IMR-90 (cell line): ENCODE results near the gene STAT3. TPM values are rescaled to one million over a fixed set of nuclear protein-coding genes. Genes with fewer than 3 reads are reported as not detected.

Source experiments
- ATAC-seq: fragments of 200-7000 bp; cut with Tn5 transposase; 2 replicates; pipeline ENCODE4 v1.9.1; 2020; ENCODE audit warnings: low read depth, mild to moderate bottlenecking, moderate library complexity
- BruUV-seq: library from RNA; stranded (reverse); fragments of 400-500 nt; replicated peaks from 2 replicates; lab custom pipeline; 2021; lab: Mats Ljungman, UMichigan
- CTCF ChIA-PET: fragments of 300-600 bp; formaldehyde crosslinking; extraction: SDS; loops from one replicate; lab custom pipeline; 2021; ENCODE audit warnings: antibody characterized with exemption; lab: Yijun Ruan, JAX
- POLR2A ChIA-PET: fragments of 300-600 bp; sonication (Branson Sonifier 250); formaldehyde crosslinking; loops from one replicate; lab custom pipeline; 2022; ENCODE audit warnings: antibody characterized with exemption; ENCODE audit not compliant: unreplicated experiment; lab: Charles Lee
- DNase-seq: peaks from one replicate; pipeline ENCODE4 v3.0.0; 2013
- H2AFZ ChIP-seq: replicated peaks from 2 replicates; pipeline ENCODE3; 2013; ENCODE audit warnings: low read length, mild to moderate bottlenecking; ENCODE audit not compliant: poor library complexity
- H2AK5ac ChIP-seq: 2 replicates; pipeline ENCODE4 v1.6.1; 2013; ENCODE audit warnings: low read depth, low read length, inconsistent platforms
- H2AK9ac ChIP-seq: replicated peaks from 2 replicates; pipeline ENCODE3; 2013; ENCODE audit warnings: mild to moderate bottlenecking, low read depth, low read length, moderate library complexity; ENCODE audit not compliant: poor library complexity
- H2BK120ac ChIP-seq: 2 replicates; pipeline ENCODE4 v1.6.1; 2013; ENCODE audit warnings: low read depth, low read length, inconsistent platforms
- H2BK15ac ChIP-seq: 3 replicates; pipeline ENCODE4 v1.6.1; 2013; ENCODE audit warnings: low read depth, low read length, inconsistent platforms
- H2BK20ac ChIP-seq: 2 replicates; pipeline ENCODE4 v1.6.1; 2013; ENCODE audit warnings: low read depth, mild to moderate bottlenecking, inconsistent platforms, low read length, moderate library complexity
- H2BK5ac ChIP-seq: 2 replicates; pipeline ENCODE4 v1.6.1; 2013; ENCODE audit warnings: mild to moderate bottlenecking, low read depth, low read length, inconsistent platforms; ENCODE audit not compliant: poor library complexity, severe bottlenecking
- H3K14ac ChIP-seq: replicated peaks from 2 replicates; pipeline ENCODE4 v1.6.1; 2013; ENCODE audit warnings: low read depth, low read length, inconsistent platforms
- H3K18ac ChIP-seq: 2 replicates; pipeline ENCODE4 v1.6.1; 2013; ENCODE audit warnings: low read depth, low read length, control low read depth
- H3K23ac ChIP-seq: 2 replicates; pipeline ENCODE4 v1.6.1; 2013; ENCODE audit warnings: low read depth, low read length, inconsistent platforms
- H3K27ac ChIP-seq: 2 replicates; pipeline ENCODE4 v1.5.1; 2013; ENCODE audit warnings: mild to moderate bottlenecking, control low read depth, low read length; ENCODE audit not compliant: insufficient read depth
- H3K27me3 ChIP-seq: 2 replicates; pipeline ENCODE4 v1.6.1; 2013; ENCODE audit warnings: low read length; ENCODE audit not compliant: control insufficient read depth, insufficient read depth
- H3K36me3 ChIP-seq: 2 replicates; pipeline ENCODE4 v1.6.1; 2013; ENCODE audit warnings: low read length, mixed read lengths; ENCODE audit not compliant: control insufficient read depth, insufficient read depth
- H3K4ac ChIP-seq: 2 replicates; pipeline ENCODE4 v1.6.1; 2013; ENCODE audit warnings: low read depth, low read length, inconsistent platforms
- H3K4me1 ChIP-seq: 2 replicates; pipeline ENCODE4 v1.6.1; 2013; ENCODE audit warnings: low read length, mixed read lengths; ENCODE audit not compliant: control insufficient read depth, insufficient read depth
- H3K4me2 ChIP-seq: 2 replicates; pipeline ENCODE4 v1.6.1; 2013; ENCODE audit warnings: low read depth, mild to moderate bottlenecking, control low read depth, low read length, moderate library complexity
- H3K4me3 ChIP-seq: 2 replicates; pipeline ENCODE4 v1.5.1; 2013; ENCODE audit warnings: low read depth, mild to moderate bottlenecking, control low read depth, low read length, moderate library complexity; ENCODE audit not compliant: insufficient read depth
- H3K56ac ChIP-seq: 2 replicates; pipeline ENCODE4 v1.6.1; 2013; ENCODE audit warnings: low read length, inconsistent platforms; ENCODE audit not compliant: insufficient read depth; ENCODE audit errors: extremely low read depth
- H3K79me1 ChIP-seq, 2 experiments: 2 replicates each; pipeline ENCODE4 v1.6.1; 2013; ENCODE audit warnings: low read length in 2 of 2, inconsistent platforms in 1 of 2, low read depth in 1 of 2
- H3K9ac ChIP-seq: 2 replicates; pipeline ENCODE4 v1.6.1; 2013; ENCODE audit warnings: low read depth, low read length, control low read depth
- H3K9me1 ChIP-seq: 2 replicates; pipeline ENCODE4 v1.6.1; 2013; ENCODE audit warnings: low read length, inconsistent platforms; ENCODE audit not compliant: insufficient read depth
- H3K9me3 ChIP-seq: 2 replicates; pipeline ENCODE4 v1.6.1; 2013; ENCODE audit warnings: low read length; ENCODE audit not compliant: control insufficient read depth, insufficient read depth
- H4K20me1 ChIP-seq: 2 replicates; pipeline ENCODE4 v1.6.1; 2013; ENCODE audit warnings: low read length, inconsistent platforms; ENCODE audit not compliant: insufficient read depth
- H4K5ac ChIP-seq: 2 replicates; pipeline ENCODE4 v1.6.1; 2013; ENCODE audit warnings: mild to moderate bottlenecking, low read depth, low read length, control low read depth
- H4K8ac ChIP-seq, 2 experiments: 2 replicates each; pipeline ENCODE4 v1.6.1; 2013; ENCODE audit warnings: low read depth in 2 of 2, low read length in 2 of 2, control low read depth in 1 of 2, inconsistent platforms in 1 of 2
- H4K91ac ChIP-seq: 2 replicates; pipeline ENCODE4 v1.6.1; 2013; ENCODE audit warnings: low read depth, low read length, inconsistent platforms; ENCODE audit not compliant: insufficient read depth
- ELK1 ChIP-seq: fragments of 150-350 bp; IDR thresholded peaks from 2 replicates; pipeline ENCODE4 v1.6.1; 2016; ENCODE audit warnings: low read depth, mild to moderate bottlenecking, low read length, moderate library complexity, borderline replicate concordance
- SMC3 ChIP-seq: fragments of 150-350 bp; IDR thresholded peaks from 2 replicates; pipeline ENCODE4 v1.6.1; 2016; ENCODE audit warnings: low read depth, mild to moderate bottlenecking, antibody characterized with exemption, low read length, moderate library complexity
- WGBS, 2 experiments: methylation state at CpG; one replicate each; pipeline versions ENCODE4 v1.1.5 to v1.1.7; 2013; ENCODE audit warnings: missing lambda C conversion rate in 2 of 2; ENCODE audit not compliant: insufficient read length in 1 of 2; ENCODE audit errors: extremely low coverage in 2 of 2; 5-methylcytosine and 5-hydroxymethylcytosine counted together
- dilution Hi-C: fragments of 300-500 bp; cut with HindIII; formaldehyde crosslinking; loops from one replicate; pipeline ENCODE4 v1.14.3; 2018; ENCODE audit warnings: low sequenced_read_pairs; ENCODE audit not compliant: unreplicated experiment
- in situ Hi-C: fragments of 300-500 bp; cut with MboI; formaldehyde crosslinking; loops from 3 replicates; pipeline ENCODE4 v1.14.3; 2019; ENCODE audit warnings: low sequenced_read_pairs, inconsistent platforms, mixed read lengths
- intact Hi-C: fragments of 100-400 bp; cut with micrococcal nuclease; formaldehyde crosslinking; loops from 2 replicates; pipeline ENCODE4 v1.10.0; 2022
- polyA plus RNA-seq, 3 experiments: library from polyadenylated mRNA; depleted of rRNA; stranded (reverse); fragments of >200 nt; gene quantifications; 2 replicates each; pipeline ENCODE4 v1.2.3, GENCODE V29; 2012; ENCODE audit warnings: low replicate concordance in 1 of 3
- total RNA-seq: library from RNA; depleted of rRNA; stranded (reverse); fragments of >200 nt; gene quantifications from 2 replicates; pipeline ENCODE4 v1.2.3, GENCODE V29; 2012

The STAT3 gene
- total and polyA plus RNA-seq, 2 of the 4 experiments (the other 2 are of a cell fraction): 47.2 to 66.3 TPM

DNA sequence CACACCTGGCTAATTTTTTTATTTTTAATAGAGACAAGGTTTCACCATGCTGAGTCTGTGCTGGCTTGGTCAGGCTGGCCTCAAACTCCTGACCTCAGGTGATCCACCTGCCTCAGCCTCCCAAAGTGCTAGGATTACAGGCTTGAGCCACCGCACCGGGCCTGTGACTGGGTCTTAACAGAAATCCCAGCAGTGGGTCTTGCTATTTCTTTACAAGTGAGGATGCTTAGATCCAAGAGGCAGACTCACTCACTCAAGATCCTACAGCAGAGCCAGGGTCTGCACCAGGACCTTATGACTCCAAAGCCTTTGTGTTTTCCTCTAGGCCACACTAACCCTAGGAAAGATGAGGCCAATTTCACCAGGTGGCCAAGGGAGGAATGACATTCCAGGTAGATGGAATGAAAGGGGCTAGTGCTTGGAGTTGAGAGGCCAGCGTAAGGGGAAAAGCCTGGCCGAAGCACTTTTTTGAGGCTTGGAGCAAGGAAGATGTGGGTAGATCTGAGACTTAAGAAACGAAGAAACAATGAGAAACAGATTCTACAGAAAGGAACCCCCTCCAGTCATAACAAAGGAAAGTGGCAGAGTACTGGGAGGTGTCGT is 105.7 kb downstream of the STAT3 start:
- H4K20me1 ChIP-seq: no peaks in the 10 kb centered on the region
- H3K4me3 ChIP-seq: no peak overlapping the region
- ATAC-seq (no peak), DNase-seq (no peak)
- H3K56ac ChIP-seq: no peak overlapping the region
- no peak overlapping the region for H3K27ac ChIP-seq
- no TSS peak for BruUV-seq
- H4K91ac ChIP-seq: no peak overlapping the region
- dilution Hi-C loops: no loop called here
- no peak overlapping the region for H2BK20ac ChIP-seq
- no peak overlapping the region for H2BK15ac ChIP-seq
- in situ Hi-C loops: no loop called here
- no peak overlapping the region for H3K4me2 ChIP-seq
- no peaks in the 10 kb centered on the region for H3K36me3 ChIP-seq
- POLR2A ChIA-PET: no interaction called here
- CTCF ChIA-PET: no interaction called here
- no peaks in the 10 kb centered on the region for H3K9me3 ChIP-seq
- intact Hi-C loops: no loop called here
- no peaks in the 10 kb centered on the region; the same call in 1 of the 2 replicates for H3K27me3 ChIP-seq
- no peaks in the 10 kb centered on the region for H3K79me1 ChIP-seq
- no peak overlapping the region for H2AK9ac ChIP-seq
- no peak overlapping the region for H3K9ac ChIP-seq
- H3K14ac ChIP-seq: no peak overlapping the region
- H3K9me1 ChIP-seq: 0 out of 2 replicates have a peak, but pooled peaks cover 1% of the 10 kb centered on the region
- TF ChIP-seq ELK1 (no peak), SMC3 (no peak)
- no peak overlapping the region for H2BK120ac ChIP-seq
- H2BK5ac ChIP-seq: no peak overlapping the region
- H4K5ac ChIP-seq: no peak overlapping the region
- no CpG with 5 or more reads among the region's 6 CpGs for WGBS, 2 experiments
- no peak overlapping the region for H3K4ac ChIP-seq
- no peak overlapping the region for H3K23ac ChIP-seq
- H2AK5ac ChIP-seq: no peak overlapping the region
- no peak overlapping the region for H2AFZ ChIP-seq
- peaks cover 10% of the 10 kb centered on the region for H3K4me1 ChIP-seq
- H3K18ac ChIP-seq: no peak overlapping the region
- H4K8ac ChIP-seq: no peak overlapping the region
